Kidney epithelial cell (primary cell): Measurements from ENCODE around the gene TENM3. TPM values are rescaled to one million over a fixed set of nuclear protein-coding genes. Genes with fewer than 3 reads are reported as not detected.

Experiments
- DNase-seq: peaks from one replicate; pipeline ENCODE4 v3.0.0-alpha.2; 2010; ENCODE audit warnings: low read depth
- H3K27me3 ChIP-seq: 2 replicates; pipeline ENCODE4 v1.6.0; 2011; ENCODE audit warnings: low read length; ENCODE audit not compliant: control insufficient read depth, insufficient read depth
- H3K36me3 ChIP-seq: 2 replicates; pipeline ENCODE4 v1.5.1; 2011; ENCODE audit warnings: low read length; ENCODE audit not compliant: control insufficient read depth, insufficient read depth
- H3K4me3 ChIP-seq: 2 replicates; pipeline ENCODE4 v1.5.1; 2011; ENCODE audit warnings: low read depth, mild to moderate bottlenecking, control low read depth, low read length
- CTCF ChIP-seq: IDR thresholded peaks from 2 replicates; pipeline ENCODE4 v1.5.1; 2011; ENCODE audit warnings: mild to moderate bottlenecking, moderate library complexity, low read length, control low read depth, inconsistent platforms; ENCODE audit not compliant: insufficient read depth, poor library complexity, severe bottlenecking
- total RNA-seq: library from RNA; depleted of rRNA; stranded (reverse); fragments of >200 nt; gene quantifications from 2 replicates; pipeline ENCODE4 v1.2.3, GENCODE V29; 2015

The TENM3 gene
- total RNA-seq, 1 donor from 2014 or later = 11.2 TPM

GRCh38 chr4:182521011-182521410 is 277.8 kb downstream of the TENM3 start:
- no peak overlapping the region for H3K4me3 ChIP-seq
- no peaks in the 10 kb centered on the region for H3K27me3 ChIP-seq
- DNase-seq = no peak
- H3K36me3 ChIP-seq = no peaks in the 10 kb centered on the region
- no peak for TF ChIP-seq CTCF

- no peak for DNase-seq
- Histone ChIP-seq H3K36me3 (no peaks in the 10 kb centered on the region), H3K27me3 (no peaks in the 10 kb centered on the region), H3K4me3 (no peak overlapping the region)
- TF ChIP-seq CTCF = no peak
These were observed 285.6 kb downstream of the TENM3 start for GRCh38 chr4:182528819-182529218.

- Histone ChIP-seq H3K4me3 (no peak overlapping the region), H3K36me3 (no peaks in the 10 kb centered on the region), H3K27me3 (no peaks in the 10 kb centered on the region)
- DNase-seq = no peak
- no peak for TF ChIP-seq CTCF
These were observed 287.2 kb downstream of the TENM3 start for GRCh38 chr4:182530451-182530850.

- DNase-seq = no peak
- no peak for TF ChIP-seq CTCF
- no peaks in the 10 kb centered on the region for H3K27me3 ChIP-seq
- no peak overlapping the region for H3K4me3 ChIP-seq
- no peaks in the 10 kb centered on the region for H3K36me3 ChIP-seq
These were observed 288.5 kb downstream of the TENM3 start for GRCh38 chr4:182531555-182532162.

- no peak for TF ChIP-seq CTCF
- H3K36me3 ChIP-seq = no peaks in the 10 kb centered on the region
These were observed 289.2 kb downstream of the TENM3 start for GRCh38 chr4:182532441-182532840.

GRCh38 chr4:182533964-182534363 is 290.8 kb downstream of the TENM3 start:
- no peak for TF ChIP-seq CTCF
- Histone ChIP-seq H3K27me3 (no peaks in the 10 kb centered on the region), H3K4me3 (no peak overlapping the region), H3K36me3 (no peaks in the 10 kb centered on the region)
- DNase-seq = no peak

More at GRCh38 chr4:182532441-182532840, 289.2 kb downstream of the TENM3 start:
- no peak for DNase-seq
- no peaks in the 10 kb centered on the region for H3K27me3 ChIP-seq
- H3K4me3 ChIP-seq = no peak overlapping the region
